ENCODE data around the gene SCAANT1.

DNA sequence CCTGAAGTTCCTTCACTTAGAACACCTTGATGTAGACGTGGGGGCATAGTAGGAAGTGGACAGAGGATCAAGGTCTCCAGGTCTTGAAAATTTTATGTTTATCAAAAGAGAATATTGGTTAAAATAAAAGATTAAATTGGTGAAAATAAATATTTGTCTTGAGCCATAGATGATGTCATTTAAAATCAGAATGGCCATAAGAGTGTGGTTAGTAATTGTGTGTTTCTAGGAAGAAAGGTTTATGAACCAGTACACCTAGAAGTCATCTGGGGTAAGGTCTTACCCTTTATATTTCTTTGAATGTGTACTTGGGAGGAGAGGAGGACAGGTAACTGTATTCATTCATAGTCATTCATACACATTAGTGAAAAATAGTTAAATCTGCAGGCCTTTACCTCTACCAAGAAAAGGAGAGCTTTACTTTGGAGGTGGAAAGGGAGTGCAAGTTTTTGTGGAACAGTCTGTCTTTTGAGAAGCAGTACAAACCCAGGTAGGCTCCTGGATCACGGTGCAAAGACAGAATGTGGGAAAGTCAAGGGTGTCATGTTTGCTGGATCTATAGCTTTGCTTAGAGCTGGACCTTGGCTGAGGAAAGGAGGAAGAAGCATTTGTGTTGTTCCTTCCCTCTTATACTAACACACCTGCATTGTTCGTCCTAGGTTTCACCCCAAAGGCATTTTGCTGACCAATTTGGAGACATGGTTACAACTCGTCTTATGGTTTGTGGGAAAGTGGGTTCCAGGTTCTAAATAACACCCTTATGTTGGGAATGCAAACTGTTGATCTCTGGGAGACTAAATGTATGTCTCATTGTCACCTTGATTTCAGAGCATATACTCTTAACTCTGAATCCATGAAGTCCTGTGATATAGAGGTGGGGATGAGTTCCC lies 6.2 kb downstream of the SCAANT1 start:
- no peak for TF ChIP-seq POLR2A (IDR thresholded peaks at IDR 0.05)
- TF ChIP-seq, protein P1, sequence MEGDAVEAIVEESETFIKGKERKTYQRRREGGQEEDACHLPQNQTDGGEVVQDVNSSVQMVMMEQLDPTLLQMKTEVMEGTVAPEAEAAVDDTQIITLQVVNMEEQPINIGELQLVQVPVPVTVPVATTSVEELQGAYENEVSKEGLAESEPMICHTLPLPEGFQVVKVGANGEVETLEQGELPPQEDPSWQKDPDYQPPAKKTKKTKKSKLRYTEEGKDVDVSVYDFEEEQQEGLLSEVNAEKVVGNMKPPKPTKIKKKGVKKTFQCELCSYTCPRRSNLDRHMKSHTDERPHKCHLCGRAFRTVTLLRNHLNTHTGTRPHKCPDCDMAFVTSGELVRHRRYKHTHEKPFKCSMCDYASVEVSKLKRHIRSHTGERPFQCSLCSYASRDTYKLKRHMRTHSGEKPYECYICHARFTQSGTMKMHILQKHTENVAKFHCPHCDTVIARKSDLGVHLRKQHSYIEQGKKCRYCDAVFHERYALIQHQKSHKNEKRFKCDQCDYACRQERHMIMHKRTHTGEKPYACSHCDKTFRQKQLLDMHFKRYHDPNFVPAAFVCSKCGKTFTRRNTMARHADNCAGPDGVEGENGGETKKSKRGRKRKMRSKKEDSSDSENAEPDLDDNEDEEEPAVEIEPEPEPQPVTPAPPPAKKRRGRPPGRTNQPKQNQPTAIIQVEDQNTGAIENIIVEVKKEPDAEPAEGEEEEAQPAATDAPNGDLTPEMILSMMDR (IDR thresholded peaks at IDR 0.05) = no peak
